H9 (cell line): ENCODE data around the gene KY. TPM values are rescaled to one million over a fixed set of nuclear protein-coding genes. Genes with fewer than 3 reads are reported as not detected.

Experiments
- DNase-seq: peaks from one replicate; pipeline ENCODE4 v3.0.0-alpha.2; 2017
- H2AFZ ChIP-seq: one replicate; pipeline ENCODE4 v1.6.1; 2013; ENCODE audit warnings: mild to moderate bottlenecking, low read length, control low read depth, moderate library complexity
- H2AK5ac ChIP-seq: 2 replicates; pipeline ENCODE4 v1.6.1; 2013; ENCODE audit warnings: low read length, control low read depth, mixed read lengths; ENCODE audit not compliant: insufficient read length
- H2BK120ac ChIP-seq: one replicate; pipeline ENCODE4 v1.6.1; 2013; ENCODE audit warnings: low read depth, mild to moderate bottlenecking, low read length, control low read depth, inconsistent platforms; ENCODE audit not compliant: poor library complexity, severe bottlenecking
- H2BK12ac ChIP-seq: 2 replicates; pipeline ENCODE4 v1.6.1; 2013; ENCODE audit warnings: low read length, control low read depth, mixed read lengths, low read depth; ENCODE audit not compliant: insufficient read length
- H2BK15ac ChIP-seq: 2 replicates; pipeline ENCODE4 v1.6.1; 2013; ENCODE audit warnings: low read depth, low read length, control low read depth
- H2BK20ac ChIP-seq: one replicate; pipeline ENCODE4 v1.6.1; 2013; ENCODE audit warnings: low read depth, mild to moderate bottlenecking, low read length, control low read depth, inconsistent platforms; ENCODE audit not compliant: poor library complexity, severe bottlenecking
- H2BK5ac ChIP-seq: 2 replicates; pipeline ENCODE4 v1.6.1; 2013; ENCODE audit warnings: low read length, control low read depth, mixed read lengths; ENCODE audit not compliant: insufficient read length
- H3K14ac ChIP-seq: 2 replicates; pipeline ENCODE4 v1.6.1; 2013; ENCODE audit warnings: low read length, control low read depth; ENCODE audit not compliant: insufficient read depth
- H3K18ac ChIP-seq: 2 replicates; pipeline ENCODE4 v1.6.1; 2013; ENCODE audit warnings: low read depth, mild to moderate bottlenecking, mixed read lengths, low read length, control low read depth; ENCODE audit not compliant: insufficient read length
- H3K23ac ChIP-seq: 2 replicates; pipeline ENCODE4 v1.6.1; 2013; ENCODE audit warnings: low read length, control low read depth, mixed read lengths, low read depth; ENCODE audit not compliant: insufficient read length
- H3K23me2 ChIP-seq: 2 replicates; pipeline ENCODE4 v1.6.1; 2013; ENCODE audit warnings: low read depth, mild to moderate bottlenecking, mixed read lengths, low read length, control low read depth; ENCODE audit not compliant: insufficient read length, poor library complexity, severe bottlenecking
- H3K27ac ChIP-seq: 2 replicates; pipeline ENCODE4 v1.5.1; 2013; ENCODE audit warnings: low read length, control low read depth, mixed read lengths, low read depth; ENCODE audit not compliant: insufficient read length
- H3K27me3 ChIP-seq: 2 replicates; pipeline ENCODE4 v1.6.1; 2013; ENCODE audit warnings: low read length, control low read depth, inconsistent platforms; ENCODE audit not compliant: insufficient read depth
- H3K4ac ChIP-seq: 2 replicates; pipeline ENCODE4 v1.6.1; 2013; ENCODE audit warnings: low read depth, mild to moderate bottlenecking, control low read depth, inconsistent platforms, low read length, moderate library complexity
- H3K4me1 ChIP-seq: 2 replicates; pipeline ENCODE4 v1.6.1; 2013; ENCODE audit warnings: low read length, control low read depth, inconsistent platforms; ENCODE audit not compliant: insufficient read depth
- H3K4me2 ChIP-seq: 2 replicates; pipeline ENCODE4 v1.6.1; 2013; ENCODE audit warnings: low read length, control low read depth, mixed read lengths; ENCODE audit not compliant: insufficient read length, insufficient read depth
- H3K56ac ChIP-seq: 2 replicates; pipeline ENCODE4 v1.6.1; 2013; ENCODE audit warnings: low read depth, mild to moderate bottlenecking, mixed read lengths, low read length, control low read depth; ENCODE audit not compliant: insufficient read length
- H3K79me1 ChIP-seq: 2 replicates; pipeline ENCODE4 v1.6.1; 2013; ENCODE audit warnings: low read depth, mild to moderate bottlenecking, moderate library complexity, low read length, control low read depth, inconsistent platforms; ENCODE audit not compliant: insufficient read depth, poor library complexity, severe bottlenecking
- H3K79me2 ChIP-seq: 2 replicates; pipeline ENCODE4 v1.6.1; 2013; ENCODE audit warnings: low read length, control low read depth, inconsistent platforms; ENCODE audit not compliant: insufficient read depth
- H3K9ac ChIP-seq: 2 replicates; pipeline ENCODE4 v1.6.1; 2013; ENCODE audit warnings: low read length, control low read depth, mixed read lengths; ENCODE audit not compliant: insufficient read length; ENCODE audit errors: extremely low read depth
- H3K9me3 ChIP-seq: one replicate; pipeline ENCODE4 v1.6.1; 2013; ENCODE audit warnings: low read depth, low read length, inconsistent platforms; ENCODE audit not compliant: control insufficient read depth
- H3T11ph ChIP-seq: one replicate; pipeline ENCODE4 v1.6.1; 2013; ENCODE audit warnings: mild to moderate bottlenecking, low read length, control low read depth, inconsistent platforms
- H4K20me1 ChIP-seq: one replicate; pipeline ENCODE4 v1.6.1; 2013; ENCODE audit not compliant: control insufficient read depth, insufficient read length, insufficient read depth
- H4K5ac ChIP-seq: 2 replicates; pipeline ENCODE4 v1.6.1; 2013; ENCODE audit warnings: low read depth, mild to moderate bottlenecking, mixed read lengths, low read length, control low read depth; ENCODE audit not compliant: insufficient read length
- H4K8ac ChIP-seq: replicated peaks from 2 replicates; pipeline ENCODE4 v1.6.1; 2013; ENCODE audit warnings: low read length, control low read depth, mixed read lengths, low read depth; ENCODE audit not compliant: insufficient read length
- H4K91ac ChIP-seq: 2 replicates; pipeline ENCODE4 v1.6.1; 2013; ENCODE audit warnings: low read depth, mild to moderate bottlenecking, moderate library complexity, mixed read lengths, low read length, control low read depth; ENCODE audit not compliant: insufficient read length
- H3K27ac Mint-ChIP-seq, 3 experiments: 2 replicates in 2 of 3; 3 replicates in 1 of 3; pipeline ENCODE4 v1.8.0; 2020 to 2021; ENCODE audit warnings: mixed read lengths in 3 of 3, mild to moderate bottlenecking in 1 of 3, moderate library complexity in 1 of 3
- H3K27me3 Mint-ChIP-seq: 2 replicates; pipeline ENCODE4 v1.8.0; 2021; ENCODE audit warnings: low read depth, mild to moderate bottlenecking, moderate library complexity, mixed read lengths
- H3K36me3 Mint-ChIP-seq, 3 experiments: 2 replicates in 2 of 3; 3 replicates in 1 of 3; pipeline ENCODE4 v1.8.0; 2020 to 2021; ENCODE audit warnings: low read depth in 3 of 3, mixed read lengths in 3 of 3; ENCODE audit not compliant: insufficient read depth in 1 of 3
- H3K4me1 Mint-ChIP-seq, 2 experiments: 2 replicates each; pipeline ENCODE4 v1.8.0; 2020; ENCODE audit warnings: mixed read lengths in 2 of 2
- H3K4me3 Mint-ChIP-seq, 2 experiments: 2 replicates in 1 of 2; 3 replicates in 1 of 2; pipeline ENCODE4 v1.8.0; 2020 to 2021; ENCODE audit warnings: mild to moderate bottlenecking in 2 of 2, mixed read lengths in 2 of 2, moderate library complexity in 1 of 2
- H3K9me3 Mint-ChIP-seq, 2 experiments: 2 replicates in 1 of 2; 3 replicates in 1 of 2; pipeline ENCODE4 v1.8.0; 2020; ENCODE audit warnings: mild to moderate bottlenecking in 2 of 2, mixed read lengths in 2 of 2, moderate library complexity in 1 of 2
- CTCF ChIP-seq: fragments of 200-600 bp; sonication (generic); conservative IDR thresholded peaks from 3 replicates; pipeline ENCODE4 v1.8.0; 2021; ENCODE audit warnings: antibody characterized with exemption, mild to moderate bottlenecking
- WGBS: extraction: QIAGEN DNeasy Blood & Tissue Kit; methylation state at CpG from one replicate; pipeline ENCODE4 v1.1.7; 2013; ENCODE audit warnings: missing lambda C conversion rate, low lambda C conversion rate, mixed read lengths; ENCODE audit not compliant: insufficient read length; ENCODE audit errors: extremely low coverage; 5-methylcytosine and 5-hydroxymethylcytosine counted together
- total RNA-seq: library from RNA; stranded (reverse); gene quantifications from 2 replicates; pipeline ENCODE4 v1.2.1, GENCODE V29; 2021

KY gene
- total RNA-seq, 1 experiment from 2014 or later: not detected

DNA sequence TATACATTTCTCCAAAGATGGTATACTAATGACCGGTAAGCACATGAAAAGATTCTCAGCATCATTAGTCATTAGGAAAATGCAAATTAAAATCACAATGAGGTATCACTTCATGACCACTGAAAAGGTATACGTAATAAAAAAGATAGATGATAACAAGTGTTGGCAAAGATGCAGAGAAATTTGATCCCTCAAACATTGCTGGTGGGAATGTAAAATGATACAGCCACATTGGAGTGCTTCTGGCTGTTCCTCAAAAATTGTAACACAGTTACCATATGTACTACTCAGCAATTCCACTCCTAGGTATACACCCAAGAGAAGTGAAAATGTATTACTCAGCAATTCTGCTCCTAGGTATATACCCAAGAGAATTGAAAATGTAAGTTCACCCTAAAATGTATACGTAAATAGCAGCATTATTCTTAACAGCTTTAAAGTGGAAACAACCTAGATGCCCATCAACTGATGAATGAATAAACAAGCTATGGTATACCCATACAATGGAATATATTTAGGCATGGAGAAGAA, 25.0 kb upstream of the KY start:
- no peaks in the 10 kb centered on the region for H4K20me1 ChIP-seq
- no peak overlapping the region for H2BK5ac ChIP-seq
- H2BK15ac ChIP-seq: no peak overlapping the region
- H2BK20ac ChIP-seq: no peak overlapping the region
- no peak overlapping the region for H2AFZ ChIP-seq
- H4K91ac ChIP-seq: no peak overlapping the region
- H3K27me3 ChIP-seq: peaks cover 4% of the 10 kb centered on the region; the same call in 1 of the 2 replicates
- H3K18ac ChIP-seq: no peak overlapping the region
- no peaks in the 10 kb centered on the region for H3K79me2 ChIP-seq
- H3K4me1 Mint-ChIP-seq: peaks cover 0 to 5% of the 10 kb centered on the region in 2 experiments; a peak in 2 of 4 replicates
- no peaks in the 10 kb centered on the region for H3K23me2 ChIP-seq
- no peak overlapping the region for H2BK12ac ChIP-seq
- H3K9ac ChIP-seq: no peak overlapping the region
- H4K5ac ChIP-seq: no peak overlapping the region
- H3K14ac ChIP-seq: no peak overlapping the region
- H3K27ac Mint-ChIP-seq: no peak overlapping the region
- no peaks in the 10 kb centered on the region for H3K4me1 ChIP-seq
- H3K4me2 ChIP-seq: no peak overlapping the region
- no peak for DNase-seq
- no peaks in the 10 kb centered on the region for H3K9me3 ChIP-seq
- H3K27me3 Mint-ChIP-seq: peaks cover 63% of the 10 kb centered on the region
- no peaks in the 10 kb centered on the region; a peak in 3 of 7 replicates for H3K36me3 Mint-ChIP-seq
- H3K4me3 Mint-ChIP-seq: no peak overlapping the region
- H3K79me1 ChIP-seq: no peaks in the 10 kb centered on the region
- no peak overlapping the region for H3K27ac ChIP-seq
- H3K56ac ChIP-seq: no peak overlapping the region
- H3K4ac ChIP-seq: no peak overlapping the region
- H3K23ac ChIP-seq: no peak overlapping the region
- H3T11ph ChIP-seq: no peak overlapping the region
- H3K9me3 Mint-ChIP-seq: peaks cover 12% of the 10 kb centered on the region in 2 experiments; a peak in 4 of 5 replicates
- TF ChIP-seq CTCF: no peak
- H2AK5ac ChIP-seq: no peak overlapping the region
- no CpG with 5 or more reads among the region's 3 CpGs for WGBS
- H4K8ac ChIP-seq: no peak overlapping the region
- no peak overlapping the region for H2BK120ac ChIP-seq
